ENCODE data around the gene TMEM91.
"Not testable (repeated sequence)": the region's sequence is repeated elsewhere in the genome, so short reads cannot be mapped to it uniquely, and the experiment has no call there.

Gene TMEM91

DNA sequence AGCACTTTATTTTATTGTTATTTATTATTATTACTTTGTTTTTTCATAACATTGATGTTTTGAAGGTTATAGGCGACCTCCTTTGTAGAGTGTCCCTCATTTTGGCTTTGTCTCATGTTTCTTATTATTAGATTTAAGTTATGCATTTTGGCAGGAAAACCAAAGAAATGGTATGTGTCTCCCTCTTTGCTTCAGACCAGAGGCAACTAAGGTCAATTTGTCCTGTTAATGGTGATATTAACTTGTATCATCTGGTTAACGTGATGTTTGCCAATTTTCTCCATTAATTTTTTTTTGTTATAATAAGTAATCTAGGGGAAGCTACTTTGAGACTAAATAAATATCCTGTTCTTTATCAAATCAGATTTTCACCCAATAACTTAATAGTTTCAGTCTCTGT is 3.8 kb upstream of the TMEM91 start:
- in situ Hi-C loops (cut with MboI; ENCODE audit: low pct_unique_long_range_greater_than_20kb, low sequenced_read_pairs) = no loop called here
- no peak for DNase-seq

GRCh38 chr19:41373993-41374392 is 2.3 kb upstream of the TMEM91 start:
- no peak for DNase-seq

DNA sequence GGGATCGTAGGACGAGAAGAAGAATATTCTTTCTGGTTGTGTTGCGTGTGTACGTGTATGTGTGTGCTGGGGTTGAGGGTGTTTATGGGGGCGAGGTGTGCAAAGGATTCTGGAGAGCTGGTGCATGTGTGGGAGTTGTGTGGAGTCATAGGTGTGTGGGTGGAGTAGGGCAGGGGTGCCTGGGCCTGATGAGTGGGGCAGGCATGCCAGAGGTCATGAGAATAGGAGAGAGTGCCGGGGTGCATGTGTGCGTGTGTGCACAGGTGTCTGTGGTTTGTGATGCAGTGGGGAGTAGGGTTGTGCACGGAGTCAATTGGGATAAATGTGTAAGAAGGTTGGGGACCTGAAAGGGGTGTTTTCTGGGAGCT is 649 bp downstream of the TMEM91 start:
- no peak for DNase-seq
- in situ Hi-C loops (cut with MboI; ENCODE audit: low pct_unique_long_range_greater_than_20kb, low sequenced_read_pairs) = no loop called here

More at GRCh38 chr19:41373993-41374392, 2.3 kb upstream of the TMEM91 start:
- in situ Hi-C loops (cut with MboI; ENCODE audit: low pct_unique_long_range_greater_than_20kb, low sequenced_read_pairs) = no loop called here

GRCh38 chr19:41377977-41378709 is 1.8 kb downstream of the TMEM91 start:
- in situ Hi-C loops (cut with MboI; ENCODE audit: low pct_unique_long_range_greater_than_20kb, low sequenced_read_pairs) = no loop called here
- peak; percentile 49 for DNase-seq

GRCh38 chr19:41381536-41381935 is 5.2 kb downstream of the TMEM91 start:
- in situ Hi-C loops (cut with MboI; ENCODE audit: low pct_unique_long_range_greater_than_20kb, low sequenced_read_pairs); DNase-seq: not testable (repeated sequence)

DNA sequence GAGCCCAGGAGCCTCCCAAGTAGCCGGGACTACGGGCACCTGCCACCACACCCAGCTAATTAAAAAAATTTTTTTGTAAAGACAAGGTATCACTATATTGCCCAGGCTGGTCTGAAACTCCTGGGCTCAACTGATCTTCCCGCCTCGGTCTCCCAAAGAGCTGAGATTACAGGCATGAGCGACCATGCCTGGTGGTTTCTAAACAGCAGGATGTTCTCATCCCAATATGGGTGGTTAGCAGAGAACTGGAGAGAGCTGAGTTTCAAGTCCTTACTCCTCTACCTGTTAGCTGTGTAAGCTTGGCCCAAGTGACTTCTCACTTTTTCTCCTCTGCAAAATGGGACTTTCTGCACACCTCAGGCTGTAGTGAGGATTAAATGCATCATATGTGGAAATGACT is 8.0 kb downstream of the TMEM91 start:
- in situ Hi-C loops (cut with MboI; ENCODE audit: low pct_unique_long_range_greater_than_20kb, low sequenced_read_pairs) = no loop called here
- no peak for DNase-seq

- in situ Hi-C loops (cut with MboI; ENCODE audit: low pct_unique_long_range_greater_than_20kb, low sequenced_read_pairs) = no loop called here
Observed at GRCh38 chr19:41386442-41386841, 10.1 kb downstream of the TMEM91 start.

GRCh38 chr19:41391618-41392017 is 15.3 kb downstream of the TMEM91 start:
- in situ Hi-C loops (cut with MboI; ENCODE audit: low pct_unique_long_range_greater_than_20kb, low sequenced_read_pairs) = no loop called here

More at GRCh38 chr19:41386442-41386841, 10.1 kb downstream of the TMEM91 start:
- DNase-seq = no peak

GRCh38 chr19:41392775-41393174 is 16.4 kb downstream of the TMEM91 start:
- no peak for DNase-seq
- in situ Hi-C loops (cut with MboI; ENCODE audit: low pct_unique_long_range_greater_than_20kb, low sequenced_read_pairs) = no loop called here

More at GRCh38 chr19:41391618-41392017, 15.3 kb downstream of the TMEM91 start:
- no peak for DNase-seq

DNA sequence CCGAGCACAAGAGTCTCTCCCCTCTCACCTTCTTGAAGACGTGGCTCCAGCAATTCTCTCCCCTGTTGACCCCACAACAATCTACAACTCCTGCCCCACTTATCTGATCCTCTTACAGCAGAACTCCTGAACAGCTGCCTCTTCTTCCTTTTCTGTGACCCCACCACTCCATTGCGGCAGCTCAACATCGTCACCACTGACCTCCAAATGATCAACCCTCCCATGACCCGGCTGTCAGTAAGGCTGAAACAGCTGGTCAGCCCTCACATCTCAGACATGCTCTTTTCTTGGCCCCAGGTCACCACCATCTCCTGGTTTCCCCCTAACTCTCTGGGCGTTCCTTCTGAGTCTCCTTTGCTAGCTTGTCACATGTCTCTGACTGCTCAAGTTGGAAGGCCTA is 19.0 kb downstream of the TMEM91 start:
- DNase-seq = no peak
- in situ Hi-C loops (cut with MboI; ENCODE audit: low pct_unique_long_range_greater_than_20kb, low sequenced_read_pairs) = no loop called here

- DNase-seq = peak; percentile 99
- in situ Hi-C loops (cut with MboI; ENCODE audit: low pct_unique_long_range_greater_than_20kb, low sequenced_read_pairs) = no loop called here
Observed at GRCh38 chr19:41397086-41398049, 21.0 kb downstream of the TMEM91 start, which contains the start of the genes BCKDHA and EXOSC5. TSS of gene BCKDHA (plus strand) at chr19:41397818. CDS start at chr19:41397828, 10 bp downstream. TSS of gene EXOSC5 (minus strand) at chr19:41397359. CDS start at chr19:41397328, 31 bp downstream.

GRCh38 chr19:41398050-41398418 is 21.7 kb downstream of the TMEM91 start:
- in situ Hi-C loops (cut with MboI; ENCODE audit: low pct_unique_long_range_greater_than_20kb, low sequenced_read_pairs) = no loop called here
- DNase-seq = no peak

DNA sequence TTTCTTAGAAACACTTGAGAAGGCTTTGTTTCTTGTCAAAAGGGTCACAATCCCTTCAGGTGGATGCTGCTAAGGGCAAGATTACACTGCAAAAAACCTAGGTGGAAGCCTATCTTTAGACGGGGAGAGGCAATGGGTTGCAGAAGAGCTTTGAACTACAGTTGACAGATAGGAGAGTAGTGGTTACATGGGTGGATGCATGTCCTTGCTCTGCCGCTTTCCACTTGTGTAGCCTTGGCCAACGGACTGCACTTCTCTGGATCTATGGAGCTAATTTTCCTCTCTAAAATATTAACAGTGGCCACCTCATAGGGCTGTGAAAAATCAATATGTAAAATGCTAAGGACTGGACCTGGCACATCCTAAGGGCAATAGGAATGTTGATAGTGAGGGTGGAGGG is 22.3 kb downstream of the TMEM91 start:
- no peak for DNase-seq
- in situ Hi-C loops (cut with MboI; ENCODE audit: low pct_unique_long_range_greater_than_20kb, low sequenced_read_pairs) = no loop called here

- no peak for DNase-seq
Observed at GRCh38 chr19:41399091-41399490, 22.8 kb downstream of the TMEM91 start.

GRCh38 chr19:41399525-41399924 is 23.2 kb downstream of the TMEM91 start:
- in situ Hi-C loops (cut with MboI; ENCODE audit: low pct_unique_long_range_greater_than_20kb, low sequenced_read_pairs) = no loop called here

More at GRCh38 chr19:41399091-41399490, 22.8 kb downstream of the TMEM91 start:
- in situ Hi-C loops (cut with MboI; ENCODE audit: low pct_unique_long_range_greater_than_20kb, low sequenced_read_pairs) = no loop called here

DNA sequence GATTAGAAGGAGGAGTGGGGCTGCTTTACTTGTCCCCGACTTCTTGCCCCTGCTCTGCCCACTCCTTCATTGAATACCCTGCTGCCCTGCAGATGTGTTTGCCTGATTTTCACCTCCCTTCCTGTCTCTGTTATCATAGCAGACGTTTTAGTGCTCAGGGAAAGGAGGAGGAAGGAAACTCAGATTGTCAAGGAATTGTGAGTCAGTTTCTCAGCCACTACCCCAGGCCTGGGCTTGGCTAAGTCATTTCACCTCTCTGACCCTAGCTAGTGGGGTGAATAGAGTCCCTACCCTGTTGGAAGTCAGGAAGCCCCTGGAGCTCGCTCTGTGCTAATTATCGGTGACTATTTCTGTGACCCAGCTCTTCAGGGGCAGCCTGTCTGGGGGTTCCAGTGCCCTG is 25.1 kb downstream of the TMEM91 start:
- in situ Hi-C loops (cut with MboI; ENCODE audit: low pct_unique_long_range_greater_than_20kb, low sequenced_read_pairs) = no loop called here
- no peak for DNase-seq

More at GRCh38 chr19:41399525-41399924, 23.2 kb downstream of the TMEM91 start:
- no peak for DNase-seq

DNA sequence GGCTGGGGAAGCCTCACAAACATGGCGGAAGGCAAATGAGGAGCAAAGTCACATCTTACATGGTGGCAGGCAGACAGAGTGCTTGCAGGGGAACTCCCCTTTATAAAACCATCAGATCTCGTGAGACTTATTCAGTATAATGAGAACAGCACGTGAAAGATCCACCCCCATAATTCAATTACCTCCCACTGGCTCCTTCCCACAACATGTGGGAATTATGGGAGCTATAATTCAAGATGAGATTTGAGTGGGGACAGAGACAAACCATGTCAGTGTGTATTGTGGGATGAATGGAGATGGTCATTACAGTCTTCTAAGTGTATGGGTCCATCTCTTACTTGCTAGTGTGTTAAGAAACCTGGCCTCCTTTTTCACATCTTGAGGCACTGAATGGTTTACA is 25.7 kb downstream of the TMEM91 start:
- in situ Hi-C loops (cut with MboI; ENCODE audit: low pct_unique_long_range_greater_than_20kb, low sequenced_read_pairs) = no loop called here
- DNase-seq = no peak

- no peak for DNase-seq
Observed at GRCh38 chr19:41403181-41403970, 27.0 kb downstream of the TMEM91 start.

GRCh38 chr19:41405776-41406175 is 29.4 kb downstream of the TMEM91 start:
- DNase-seq = no peak
- in situ Hi-C loops (cut with MboI; ENCODE audit: low pct_unique_long_range_greater_than_20kb, low sequenced_read_pairs) = no loop called here

More at GRCh38 chr19:41403181-41403970, 27.0 kb downstream of the TMEM91 start:
- in situ Hi-C loops (cut with MboI; ENCODE audit: low pct_unique_long_range_greater_than_20kb, low sequenced_read_pairs) = no loop called here

All from KBM-7 (cell line).